HG02884 (cell line): ENCODE results near the gene EIF3C.
"Not testable (repeated sequence)": the region's sequence is repeated elsewhere in the genome, so short reads cannot be mapped to it uniquely, and the experiment has no call there.

Experiments
- ATAC-seq: cut with Tn5 transposase; IDR thresholded peaks from one replicate; pipeline ENCODE4 v1.9.1; 2021; ENCODE audit warnings: mild to moderate bottlenecking, moderate library complexity; ENCODE audit not compliant: unreplicated experiment

EIF3C gene

DNA sequence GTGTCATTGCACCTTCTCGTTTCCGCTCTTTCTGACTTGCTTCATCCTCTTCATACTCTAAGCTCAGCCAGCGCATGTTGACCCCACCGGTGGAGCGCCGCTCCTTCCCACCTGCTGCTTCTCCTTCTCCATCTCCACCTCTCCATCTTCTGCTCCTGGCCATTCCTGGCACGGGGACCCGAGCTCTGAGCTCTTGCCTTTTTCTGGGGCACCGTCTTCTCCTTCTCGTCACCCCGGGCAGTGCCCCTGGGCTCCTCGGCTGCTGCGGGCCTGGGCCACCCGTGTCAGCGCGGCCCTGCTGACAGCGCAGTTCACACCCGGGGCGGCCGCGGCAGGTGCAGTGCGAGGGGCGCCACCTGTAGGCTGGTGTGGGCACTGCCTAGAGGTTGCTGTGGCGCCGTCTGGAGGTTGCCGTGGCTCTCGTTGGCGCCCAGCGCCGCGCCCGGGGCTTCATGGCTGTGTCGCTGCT, 38.8 kb downstream of the EIF3C start:
- peak; percentile 75 for ATAC-seq

- ATAC-seq: not testable (repeated sequence)
Observed at GRCh38 chr16:28750469-28751067, 39.3 kb downstream of the EIF3C start.

GRCh38 chr16:28751487-28751886, 40.2 kb downstream of the EIF3C start, which contains the start of gene NPIPB9:
NPIPB9 (plus strand) TSS chr16:28751787.
- ATAC-seq: not testable (repeated sequence)

DNA sequence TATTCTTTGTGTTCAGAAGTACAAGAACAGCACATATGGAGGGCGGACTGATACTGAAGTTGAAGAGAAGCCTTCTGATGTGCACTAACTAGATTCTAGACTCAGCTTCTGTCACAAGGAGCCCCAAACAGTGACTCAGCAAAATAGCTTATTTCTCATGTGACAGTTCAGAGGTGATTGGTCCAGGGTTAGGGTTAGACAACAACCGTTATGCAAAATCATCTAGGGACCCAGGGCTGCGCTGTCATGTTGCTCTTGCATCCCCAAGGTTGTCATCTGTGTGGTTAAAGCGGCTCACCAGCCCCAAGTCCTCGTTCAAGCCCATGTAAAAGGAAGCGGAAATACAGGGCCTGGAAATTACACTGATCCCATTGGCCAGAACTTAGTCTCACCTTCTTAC, 70.4 kb downstream of the EIF3C start:
- ATAC-seq: not testable (repeated sequence)

DNA sequence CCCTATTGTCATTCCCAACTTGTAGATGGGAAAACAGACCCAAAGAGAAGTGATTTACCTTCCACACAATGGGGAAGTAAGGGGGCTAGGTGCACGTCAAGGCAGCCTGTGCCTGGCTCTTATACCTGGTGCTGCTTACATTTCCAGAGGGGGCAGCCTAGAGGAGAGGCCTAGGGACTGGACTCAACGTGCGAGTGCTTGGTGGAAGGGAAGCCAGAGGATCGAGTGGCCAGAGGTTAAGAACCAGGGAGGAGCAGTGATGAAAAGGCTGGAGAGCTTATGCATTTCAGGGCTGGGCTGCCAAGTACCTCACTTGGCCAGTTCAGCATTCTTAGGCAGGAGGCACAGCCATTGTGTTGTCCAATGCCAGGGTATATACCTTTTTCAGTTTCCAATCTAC, 71.1 kb downstream of the EIF3C start:
- ATAC-seq: not testable (repeated sequence)
